Epithelial cell of proximal tubule (primary cell): ENCODE results near the gene METTL13. TPM values are rescaled to one million over a fixed set of nuclear protein-coding genes. Genes with fewer than 3 reads are reported as not detected.

Experiments
- DNase-seq: peaks from one replicate; pipeline ENCODE4 v3.0.0-alpha.2; 2011; ENCODE audit warnings: low read depth
- H3K4me3 ChIP-seq: 2 replicates; pipeline ENCODE4 v1.5.1; 2011; ENCODE audit warnings: low read depth, mild to moderate bottlenecking, low read length
- total RNA-seq: library from RNA; depleted of rRNA; stranded (reverse); fragments of >200 nt; gene quantifications from 2 replicates; pipeline ENCODE4 v1.2.3, GENCODE V29; 2015
- TF ChIP-seq, protein P1 (sequence below): conservative IDR thresholded peaks from 2 replicates; pipeline ENCODE4 v1.5.1; 2012; ENCODE audit warnings: low read depth, mild to moderate bottlenecking, low read length

Gene METTL13
- total RNA-seq, 1 donor from 2014 or later: 20.7 TPM

DNA sequence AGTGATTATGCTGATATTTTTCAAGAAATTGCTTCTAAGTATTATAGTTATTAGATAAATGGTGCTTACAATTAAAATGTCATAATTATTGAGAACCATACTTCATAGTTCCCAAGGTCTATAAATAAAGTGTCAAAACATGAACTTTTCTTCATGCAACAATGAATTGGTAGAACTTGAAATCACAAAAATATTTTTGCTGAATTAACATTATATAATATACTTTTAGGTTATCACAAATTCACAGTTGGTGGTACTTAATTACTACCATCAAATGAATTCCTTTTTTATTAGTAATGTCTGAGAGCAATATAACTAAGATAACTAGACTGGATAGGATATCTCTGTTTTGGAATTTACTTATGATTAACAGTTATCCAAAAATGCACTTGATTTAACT is 64.5 kb downstream of the METTL13 start:
- H3K4me3 ChIP-seq: no peak overlapping the region
- TF ChIP-seq, protein P1, sequence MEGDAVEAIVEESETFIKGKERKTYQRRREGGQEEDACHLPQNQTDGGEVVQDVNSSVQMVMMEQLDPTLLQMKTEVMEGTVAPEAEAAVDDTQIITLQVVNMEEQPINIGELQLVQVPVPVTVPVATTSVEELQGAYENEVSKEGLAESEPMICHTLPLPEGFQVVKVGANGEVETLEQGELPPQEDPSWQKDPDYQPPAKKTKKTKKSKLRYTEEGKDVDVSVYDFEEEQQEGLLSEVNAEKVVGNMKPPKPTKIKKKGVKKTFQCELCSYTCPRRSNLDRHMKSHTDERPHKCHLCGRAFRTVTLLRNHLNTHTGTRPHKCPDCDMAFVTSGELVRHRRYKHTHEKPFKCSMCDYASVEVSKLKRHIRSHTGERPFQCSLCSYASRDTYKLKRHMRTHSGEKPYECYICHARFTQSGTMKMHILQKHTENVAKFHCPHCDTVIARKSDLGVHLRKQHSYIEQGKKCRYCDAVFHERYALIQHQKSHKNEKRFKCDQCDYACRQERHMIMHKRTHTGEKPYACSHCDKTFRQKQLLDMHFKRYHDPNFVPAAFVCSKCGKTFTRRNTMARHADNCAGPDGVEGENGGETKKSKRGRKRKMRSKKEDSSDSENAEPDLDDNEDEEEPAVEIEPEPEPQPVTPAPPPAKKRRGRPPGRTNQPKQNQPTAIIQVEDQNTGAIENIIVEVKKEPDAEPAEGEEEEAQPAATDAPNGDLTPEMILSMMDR: no peak
- no peak for DNase-seq

Other genes with a start within 250 kb of the METTL13 start
- 0.07 TPM in 1 of 2 replicates, not detected in the other for gene MYOCOS, start 159.4 kb upstream of the METTL13 start, total RNA-seq
- gene MYOC, start 129.0 kb upstream of the METTL13 start, total RNA-seq: not detected in 2 replicates
- 3.4 and 5.8 TPM in 2 replicates for gene VAMP4, start 39.6 kb upstream of the METTL13 start, total RNA-seq
- 1.8 and 2.5 TPM in 2 replicates for gene DNM3, start 59.8 kb downstream of the METTL13 start, total RNA-seq